HepG2 (cell line): ENCODE data around the gene C12orf42. TPM values are rescaled to one million over a fixed set of nuclear protein-coding genes. Genes with fewer than 3 reads are reported as not detected.

Source experiments
- ATAC-seq: fragments of 200-7000 bp; cut with Tn5 transposase; 3 replicates; pipeline ENCODE4 v1.9.1; 2020; ENCODE audit warnings: mild to moderate bottlenecking, moderate library complexity
- BruUV-seq: library from RNA; stranded (reverse); fragments of 400-500 nt; replicated peaks from 2 replicates; lab custom pipeline; 2021; lab: Mats Ljungman, UMichigan
- CTCF ChIA-PET: fragments of 300-600 bp; formaldehyde crosslinking; extraction: SDS; loops from one replicate; lab custom pipeline; 2021; ENCODE audit warnings: low total read pairs, inconsistent platforms, low intra/inter-chr PET ratio; lab: Yijun Ruan, JAX
- POLR2A ChIA-PET: fragments of 350-600 bp; sonication (Branson Sonifier 250); formaldehyde crosslinking; loops from one replicate; lab custom pipeline; 2020; ENCODE audit warnings: antibody characterized with exemption, inconsistent platforms; lab: Yijun Ruan, JAX
- DNase-seq: peaks from one replicate; pipeline ENCODE4 v3.0.0-alpha.2; 2015; ENCODE audit warnings: low spot score
- FAIRE-seq: peaks from 3 replicates; lab custom pipeline; 2011; peaks lifted over from hg19 to GRCh38; lab: Jason Lieb, UNC
- H2AFZ ChIP-seq: one replicate; pipeline ENCODE4 v1.6.1; 2011; ENCODE audit warnings: low read length, inconsistent platforms
- H3K27ac ChIP-seq: fragments of 300-600 bp; 3 replicates; pipeline ENCODE4 v1.8.0; 2011; ENCODE audit warnings: mixed run types, mild to moderate bottlenecking, mixed read lengths, low read length, inconsistent platforms; ENCODE audit not compliant: insufficient read depth; ENCODE audit errors: extremely low read length
- H3K27me3 ChIP-seq, 2 experiments: fragments of 200-600 bp in 1 of 2; 2 replicates in 1 of 2; 3 replicates in 1 of 2; pipeline versions ENCODE4 v1.6.0 to v1.8.0; 2011; ENCODE audit warnings: low read length in 2 of 2, mild to moderate bottlenecking in 2 of 2, moderate library complexity in 2 of 2, inconsistent platforms in 1 of 2; ENCODE audit not compliant: insufficient read depth in 2 of 2, control insufficient read depth in 1 of 2
- H3K36me3 ChIP-seq, 2 experiments: fragments of 200-600 bp in 1 of 2; replicated peaks in 1 of 2; 2 replicates in 1 of 2; 3 replicates in 1 of 2; pipeline versions ENCODE4 v1.5.1 to v1.8.0; 2011; ENCODE audit warnings: low read length in 2 of 2, inconsistent platforms in 1 of 2; ENCODE audit not compliant: insufficient read depth in 2 of 2, control insufficient read depth in 1 of 2
- H3K4me1 ChIP-seq: 2 replicates; pipeline ENCODE4 v1.5.1; 2012; ENCODE audit warnings: low read length, inconsistent platforms; ENCODE audit not compliant: insufficient read depth
- H3K4me2 ChIP-seq: 2 replicates; pipeline ENCODE4 v1.6.0; 2011; ENCODE audit warnings: low read depth, low read length, inconsistent platforms
- H3K4me3 ChIP-seq, 3 experiments: fragments of 200-600 bp in 1 of 3; sonication (generic), shearing (Covaris generic) in 1 of 3; replicated peaks in 1 of 3; 2 replicates each; pipeline ENCODE4 v1.5.1; 2011 to 2016; ENCODE audit warnings: low read length in 3 of 3, inconsistent platforms in 2 of 3, low read depth in 2 of 3, mild to moderate bottlenecking in 2 of 3, control low read depth in 1 of 3, mixed read lengths in 1 of 3; ENCODE audit not compliant: insufficient read depth in 1 of 3
- H3K79me2 ChIP-seq: one replicate; pipeline ENCODE4 v1.6.1; 2011; ENCODE audit warnings: low read length, inconsistent platforms; ENCODE audit not compliant: insufficient read depth
- H3K9ac ChIP-seq: 2 replicates; pipeline ENCODE4 v1.6.0; 2011; ENCODE audit warnings: mild to moderate bottlenecking, low read depth, low read length, inconsistent platforms; ENCODE audit not compliant: insufficient read depth
- H3K9me3 ChIP-seq: 2 replicates; pipeline ENCODE4 v1.5.1; 2012; ENCODE audit warnings: mild to moderate bottlenecking, low read length
- H4K20me1 ChIP-seq: 2 replicates; pipeline ENCODE4 v1.6.0; 2011; ENCODE audit warnings: inconsistent platforms, mild to moderate bottlenecking, low read length, moderate library complexity; ENCODE audit not compliant: insufficient read depth
- CEBPB ChIP-seq: IDR thresholded peaks from 2 replicates; pipeline ENCODE4 v1.6.1; 2011; ENCODE audit warnings: low read depth, low read length, improper control_type of control experiment, borderline replicate concordance
- FOSL2 ChIP-seq: sonication (generic); formaldehyde crosslinking; IDR thresholded peaks from 2 replicates; pipeline ENCODE4 v1.4.0; 2020; ENCODE audit warnings: missing genetic modification reagents
- ZBTB39 ChIP-seq: sonication (generic); formaldehyde crosslinking; IDR thresholded peaks from 2 replicates; pipeline ENCODE4 v1.5.0; 2020; ENCODE audit warnings: missing genetic modification reagents
- ZNF382 ChIP-seq: sonication (generic); formaldehyde crosslinking; IDR thresholded peaks from 2 replicates; pipeline ENCODE4 v1.5.0; 2020; ENCODE audit warnings: missing genetic modification reagents, mild to moderate bottlenecking, borderline replicate concordance
- ZZZ3 ChIP-seq: sonication (generic); formaldehyde crosslinking; IDR thresholded peaks from 2 replicates; pipeline ENCODE4 v1.4.0; 2020; ENCODE audit warnings: missing genetic modification reagents, mild to moderate bottlenecking, borderline replicate concordance
- WGBS: methylation state at CpG from one replicate; pipeline ENCODE4 v1.1.6; 2017; ENCODE audit warnings: low lambda C conversion rate; 5-methylcytosine and 5-hydroxymethylcytosine counted together
- in situ Hi-C: cut with HindIII; loops from 2 replicates; pipeline ENCODE4 v1.10.0; 2017; ENCODE audit warnings: low pct_unique_long_range_greater_than_20kb; ENCODE audit not compliant: extremely low pct_ligation_motif_present
- intact Hi-C: fragments of 100-400 bp; cut with micrococcal nuclease; formaldehyde crosslinking; loops from one replicate; pipeline ENCODE4 v1.10.0; 2022; ENCODE audit not compliant: unreplicated experiment
- polyA plus RNA-seq, 8 experiments: library from polyadenylated mRNA; depleted of rRNA in 3 of 8; stranded (reverse) in 7 of 8; unstranded in 1 of 8; fragments of >200 nt; fragmentation: Illumina TruSeq in 4 of 8; extraction: Trizol in 4 of 8; gene quantifications; 2 replicates each; pipeline versions ENCODE4 v1.2.1 to v1.2.3, GENCODE V29; 2011 to 2016; ENCODE audit warnings: low read depth in 4 of 8, missing spikeins in 1 of 8, mixed read lengths in 1 of 8; ENCODE audit not compliant: insufficient read depth in 1 of 8
- total RNA-seq, 5 experiments: library from RNA; depleted of rRNA; stranded (reverse); fragments of >200 nt; fragmentation: Illumina TruSeq; extraction: Trizol; gene quantifications; 2 replicates each; pipeline ENCODE4 v1.2.3, GENCODE V29; 2016; ENCODE audit warnings: low read depth in 1 of 5
- TF ChIP-seq, protein P1 (sequence below): fragments of 450-650 bp; IDR thresholded peaks from 2 replicates; pipeline ENCODE4 v1.6.1; 2016
- TF ChIP-seq, protein P2 (sequence below), 2 experiments: fragments of 450-650 bp in 1 of 2; sonication (generic) in 1 of 2; formaldehyde crosslinking; IDR thresholded peaks; 2 replicates each; pipeline versions ENCODE4 v1.5.0 to v1.8.0; 2020 to 2022; ENCODE audit warnings: mild to moderate bottlenecking in 1 of 2, missing genetic modification reagents in 1 of 2
- TF ChIP-seq, protein P3 (sequence below): IDR thresholded peaks from 2 replicates; pipeline ENCODE4 v1.6.1; 2016; ENCODE audit warnings: missing compliant biosample characterization, missing genetic modification reagents, borderline replicate concordance

The C12orf42 gene
- total and polyA plus RNA-seq, 2 of the 13 experiments (the other 11 are each of a cell fraction or from before 2014, with no cell fraction given) = not detected

- TF ChIP-seq, protein P1, sequence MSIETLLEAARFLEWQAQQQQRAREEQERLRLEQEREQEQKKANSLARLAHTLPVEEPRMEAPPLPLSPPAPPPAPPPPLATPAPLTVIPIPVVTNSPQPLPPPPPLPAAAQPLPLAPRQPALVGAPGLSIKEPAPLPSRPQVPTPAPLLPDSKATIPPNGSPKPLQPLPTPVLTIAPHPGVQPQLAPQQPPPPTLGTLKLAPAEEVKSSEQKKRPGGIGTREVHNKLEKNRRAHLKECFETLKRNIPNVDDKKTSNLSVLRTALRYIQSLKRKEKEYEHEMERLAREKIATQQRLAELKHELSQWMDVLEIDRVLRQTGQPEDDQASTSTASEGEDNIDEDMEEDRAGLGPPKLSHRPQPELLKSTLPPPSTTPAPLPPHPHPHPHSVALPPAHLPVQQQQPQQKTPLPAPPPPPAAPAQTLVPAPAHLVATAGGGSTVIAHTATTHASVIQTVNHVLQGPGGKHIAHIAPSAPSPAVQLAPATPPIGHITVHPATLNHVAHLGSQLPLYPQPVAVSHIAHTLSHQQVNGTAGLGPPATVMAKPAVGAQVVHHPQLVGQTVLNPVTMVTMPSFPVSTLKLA = peak; percentile 73
- TF ChIP-seq ZNF382 (no peak), ZZZ3 (CRISPR knock-in tag) (no peak), ZBTB39 (CRISPR knock-in tag) (no peak)
Observed at GRCh38 chr12:103353913-103354312, 141.9 kb downstream of the C12orf42 start (continued).

DNA sequence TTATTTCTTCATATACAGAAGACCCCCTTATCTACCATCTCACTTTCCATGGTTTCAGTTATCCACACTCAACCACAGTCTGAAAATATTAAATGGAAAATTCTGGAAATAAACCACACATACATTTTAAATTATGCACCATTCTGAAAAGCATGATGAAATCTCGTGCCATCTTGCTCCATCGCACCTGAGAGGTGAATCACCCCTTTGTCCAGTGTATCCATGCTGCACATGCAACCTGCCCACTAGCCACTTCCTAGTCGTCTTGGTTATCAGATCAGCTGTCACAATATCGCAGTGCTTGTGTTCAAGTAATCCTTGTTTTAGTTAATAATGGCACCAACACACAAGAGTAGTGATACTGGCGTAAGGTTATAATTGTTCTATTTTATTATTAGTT, 145.7 kb downstream of the C12orf42 start:
- no peaks in the 10 kb centered on the region for H3K4me1 ChIP-seq
- BruUV-seq = no TSS peak
- FAIRE-seq (no peak), DNase-seq (no peak), ATAC-seq (no peak)
- H2AFZ ChIP-seq = no peak overlapping the region
- 28% methylated on average over 5 of the region's 5 CpGs for WGBS
- intact Hi-C loops = no loop called here
- TF ChIP-seq, protein P2, sequence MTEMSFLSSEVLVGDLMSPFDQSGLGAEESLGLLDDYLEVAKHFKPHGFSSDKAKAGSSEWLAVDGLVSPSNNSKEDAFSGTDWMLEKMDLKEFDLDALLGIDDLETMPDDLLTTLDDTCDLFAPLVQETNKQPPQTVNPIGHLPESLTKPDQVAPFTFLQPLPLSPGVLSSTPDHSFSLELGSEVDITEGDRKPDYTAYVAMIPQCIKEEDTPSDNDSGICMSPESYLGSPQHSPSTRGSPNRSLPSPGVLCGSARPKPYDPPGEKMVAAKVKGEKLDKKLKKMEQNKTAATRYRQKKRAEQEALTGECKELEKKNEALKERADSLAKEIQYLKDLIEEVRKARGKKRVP (CRISPR knock-in tag; IDR thresholded peaks at IDR 0.05) = peak in 1 of 2 experiments; percentile 53; a peak in 2 of 4 replicates
- 0 out of 2 replicates have a peak, but pooled peaks have one; percentile 9 for TF ChIP-seq CEBPB
- TF ChIP-seq FOSL2 (CRISPR knock-in tag) = 0 out of 2 replicates have a peak, but pooled peaks have one; percentile 22
- TF ChIP-seq, protein P3, sequence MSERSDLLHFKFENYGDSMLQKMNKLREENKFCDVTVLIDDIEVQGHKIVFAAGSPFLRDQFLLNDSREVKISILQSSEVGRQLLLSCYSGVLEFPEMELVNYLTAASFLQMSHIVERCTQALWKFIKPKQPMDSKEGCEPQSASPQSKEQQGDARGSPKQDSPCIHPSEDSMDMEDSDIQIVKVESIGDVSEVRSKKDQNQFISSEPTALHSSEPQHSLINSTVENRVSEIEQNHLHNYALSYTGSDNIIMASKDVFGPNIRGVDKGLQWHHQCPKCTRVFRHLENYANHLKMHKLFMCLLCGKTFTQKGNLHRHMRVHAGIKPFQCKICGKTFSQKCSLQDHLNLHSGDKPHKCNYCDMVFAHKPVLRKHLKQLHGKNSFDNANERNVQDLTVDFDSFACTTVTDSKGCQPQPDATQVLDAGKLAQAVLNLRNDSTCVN (CRISPR knock-in tag) = no peak
- in situ Hi-C loops = no loop called here
- ChIA-PET CTCF (no interaction called here), POLR2A (no interaction called here)
- H4K20me1 ChIP-seq = no peaks in the 10 kb centered on the region
- no peaks in the 10 kb centered on the region for H3K27me3 ChIP-seq
- no peaks in the 10 kb centered on the region for H3K79me2 ChIP-seq
- H3K9me3 ChIP-seq = no peaks in the 10 kb centered on the region
- H3K4me2 ChIP-seq = no peak overlapping the region
- no peak overlapping the region for H3K4me3 ChIP-seq
- H3K36me3 ChIP-seq = no peaks in the 10 kb centered on the region
- no peak overlapping the region for H3K9ac ChIP-seq
- no peak overlapping the region for H3K27ac ChIP-seq
